SK-N-MC (cell line): ENCODE results near the gene GRP.

Source experiments
- EZH2 ChIP-seq: fragments of 200-600 bp; sonication (generic); IDR thresholded peaks from one replicate; pipeline ENCODE4 v1.6.1; 2017; ENCODE audit warnings: antibody characterized with exemption
- FOXP2 ChIP-seq: optimal IDR thresholded peaks from 2 replicates; pipeline ENCODE3; 2011; ENCODE audit warnings: mild to moderate bottlenecking, moderate library complexity; ENCODE audit not compliant: insufficient read depth; ENCODE audit errors: extremely low read length, control extremely low read depth
- POLR2AphosphoS5 ChIP-seq: IDR thresholded peaks from 2 replicates; pipeline ENCODE4 v1.6.1; 2012; ENCODE audit warnings: mild to moderate bottlenecking, low read depth, low read length, borderline replicate concordance

DNA sequence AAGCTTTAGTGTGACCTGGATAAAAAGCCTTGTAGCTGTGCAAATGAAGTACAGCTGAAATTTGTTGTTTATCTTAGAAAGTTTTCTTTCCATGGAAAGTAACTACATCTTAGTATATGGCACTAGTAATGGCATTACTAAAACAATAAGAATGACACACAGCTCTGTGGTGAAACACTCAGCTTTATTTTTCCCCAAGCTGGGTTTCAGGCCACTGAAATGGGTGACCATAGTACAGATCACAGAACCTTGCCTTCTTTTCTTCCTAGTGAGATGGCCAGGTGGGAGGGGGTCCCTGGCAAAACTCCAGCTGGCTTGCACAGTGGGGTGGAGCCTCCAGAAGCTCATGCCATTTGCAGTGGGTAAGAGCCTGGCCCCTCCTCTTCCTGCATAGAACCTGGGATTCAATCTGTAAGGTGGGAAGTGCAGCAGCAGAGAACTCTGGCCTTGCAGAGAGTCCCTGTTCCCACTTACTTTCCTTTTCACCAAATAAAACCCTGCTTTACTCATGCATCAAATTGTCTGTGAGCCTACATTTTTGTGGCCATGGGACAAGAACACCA, 17.6 kb upstream of the GRP start:
- no peak for TF ChIP-seq EZH2
- no peak for TF ChIP-seq POLR2AphosphoS5
- no peak for TF ChIP-seq FOXP2
